HEK293 (cell line): Measurements from ENCODE around the gene GPATCH3.
"Not testable (repeated sequence)": the region's sequence is repeated elsewhere in the genome, so short reads cannot be mapped to it uniquely, and the experiment has no call there.

Source experiments
- CTCF ChIA-PET: fragments of 350-600 bp; formaldehyde crosslinking; extraction: SDS; loops from one replicate; lab custom pipeline; 2021; ENCODE audit warnings: antibody characterized with exemption; lab: Yijun Ruan, JAX
- POLR2A ChIA-PET: fragments of 300-600 bp; formaldehyde crosslinking; extraction: SDS; loops from one replicate; lab custom pipeline; 2020; ENCODE audit warnings: antibody characterized with exemption, inconsistent platforms; lab: Yijun Ruan, JAX
- H3K27ac ChIP-seq: fragments of 200-500 bp; sonication (Bioruptor generic); 2 replicates; pipeline ENCODE4 v1.5.1; 2014; ENCODE audit warnings: low read depth, low read length, control low read depth, inconsistent platforms; ENCODE audit errors: extremely low read depth
- H3K36me3 ChIP-seq, 2 experiments: fragments of 200-500 bp in 1 of 2; sonication (Bioruptor generic) in 1 of 2; 1 replicate in 1 of 2; 2 replicates in 1 of 2; pipeline ENCODE4 v1.5.1; 2014 to 2017; ENCODE audit warnings: inconsistent platforms in 2 of 2, low read length in 2 of 2; ENCODE audit not compliant: control insufficient read depth in 2 of 2, insufficient read depth in 1 of 2
- H3K4me1 ChIP-seq: fragments of 200-500 bp; sonication (Bioruptor generic); 2 replicates; pipeline ENCODE4 v1.5.1; 2014; ENCODE audit warnings: mild to moderate bottlenecking, low read length, inconsistent platforms; ENCODE audit not compliant: control insufficient read depth, insufficient read depth
- H3K4me3 ChIP-seq: 2 replicates; pipeline ENCODE4 v1.5.1; 2011; ENCODE audit warnings: low read depth, mild to moderate bottlenecking, control low read depth, low read length, moderate library complexity
- H3K9me3 ChIP-seq: fragments of 200-500 bp; sonication (Bioruptor generic); 2 replicates; pipeline ENCODE4 v1.5.1; 2014; ENCODE audit warnings: low read depth, low read length, inconsistent platforms; ENCODE audit not compliant: control insufficient read depth, insufficient read depth
- MZF1 ChIP-seq: fragments of 450-650 bp; formaldehyde crosslinking; IDR thresholded peaks from 2 replicates; pipeline ENCODE4 v1.5.1; 2017; ENCODE audit warnings: missing biosample characterization, missing genetic modification characterization, borderline replicate concordance
- OSR2 ChIP-seq: fragments of 450-650 bp; formaldehyde crosslinking; IDR thresholded peaks from 2 replicates; pipeline ENCODE4 v1.5.1; 2016; ENCODE audit warnings: missing biosample characterization, missing genetic modification characterization
- SP2 ChIP-seq: fragments of 450-650 bp; formaldehyde crosslinking; IDR thresholded peaks from 2 replicates; pipeline ENCODE4 v1.5.1; 2016; ENCODE audit warnings: missing biosample characterization, missing genetic modification characterization
- TSHZ1 ChIP-seq: fragments of 450-650 bp; formaldehyde crosslinking; IDR thresholded peaks from 2 replicates; pipeline ENCODE4 v1.5.1; 2016; ENCODE audit warnings: missing biosample characterization, missing genetic modification characterization, borderline replicate concordance
- ZBTB1 ChIP-seq: fragments of 450-650 bp; formaldehyde crosslinking; IDR thresholded peaks from 2 replicates; pipeline ENCODE4 v1.5.1; 2016; ENCODE audit warnings: missing biosample characterization, missing genetic modification characterization
- ZBTB11 ChIP-seq: fragments of 450-650 bp; formaldehyde crosslinking; conservative IDR thresholded peaks from 2 replicates; pipeline ENCODE4 v1.5.1; 2016; ENCODE audit warnings: low read depth, missing biosample characterization, missing genetic modification characterization
- ZBTB21 ChIP-seq: fragments of 450-650 bp; formaldehyde crosslinking; IDR thresholded peaks from 2 replicates; pipeline ENCODE4 v1.5.1; 2017; ENCODE audit warnings: missing biosample characterization, missing genetic modification characterization
- ZIC2 ChIP-seq: fragments of 450-650 bp; formaldehyde crosslinking; IDR thresholded peaks from 2 replicates; pipeline ENCODE4 v1.5.1; 2016; ENCODE audit warnings: missing biosample characterization, missing genetic modification characterization
- ZNF169 ChIP-seq: fragments of 450-650 bp; formaldehyde crosslinking; IDR thresholded peaks from 2 replicates; pipeline ENCODE4 v1.5.1; 2016; ENCODE audit warnings: missing biosample characterization, missing genetic modification characterization
- ZNF184 ChIP-seq: fragments of 450-650 bp; IDR thresholded peaks from 2 replicates; pipeline ENCODE4 v1.5.1; 2018; ENCODE audit warnings: missing biosample characterization, mild to moderate bottlenecking, missing genetic modification characterization
- ZNF266 ChIP-seq: fragments of 450-650 bp; formaldehyde crosslinking; IDR thresholded peaks from 2 replicates; pipeline ENCODE4 v1.5.1; 2016; ENCODE audit warnings: missing biosample characterization, missing genetic modification characterization, low read depth
- ZNF280C ChIP-seq: fragments of 450-650 bp; formaldehyde crosslinking; IDR thresholded peaks from 2 replicates; pipeline ENCODE4 v1.5.1; 2016; ENCODE audit warnings: missing biosample characterization, missing genetic modification characterization
- ZNF324 ChIP-seq: fragments of 450-650 bp; formaldehyde crosslinking; IDR thresholded peaks from 2 replicates; pipeline ENCODE4 v1.5.1; 2016; ENCODE audit warnings: missing biosample characterization, missing genetic modification characterization
- ZNF398 ChIP-seq: fragments of 450-650 bp; formaldehyde crosslinking; IDR thresholded peaks from 2 replicates; pipeline ENCODE4 v1.5.1; 2017; ENCODE audit warnings: missing biosample characterization, missing genetic modification characterization
- ZNF544 ChIP-seq: fragments of 450-650 bp; formaldehyde crosslinking; IDR thresholded peaks from 2 replicates; pipeline ENCODE4 v1.5.0; 2017; ENCODE audit warnings: missing biosample characterization, missing genetic modification characterization
- ZNF561 ChIP-seq: fragments of 450-650 bp; IDR thresholded peaks from 2 replicates; pipeline ENCODE4 v1.5.1; 2018; ENCODE audit warnings: missing biosample characterization, missing genetic modification characterization, borderline replicate concordance
- ZNF610 ChIP-seq: fragments of 450-650 bp; formaldehyde crosslinking; IDR thresholded peaks from 2 replicates; pipeline ENCODE4 v1.5.1; 2016; ENCODE audit warnings: missing biosample characterization, missing genetic modification characterization, borderline replicate concordance
- ZNF664 ChIP-seq: fragments of 450-650 bp; formaldehyde crosslinking; IDR thresholded peaks from 2 replicates; pipeline ENCODE4 v1.5.1; 2016; ENCODE audit warnings: missing biosample characterization, missing genetic modification characterization
- ZNF768 ChIP-seq: fragments of 450-650 bp; formaldehyde crosslinking; IDR thresholded peaks from 2 replicates; pipeline ENCODE4 v1.5.1; 2018; ENCODE audit warnings: missing biosample characterization, mild to moderate bottlenecking, missing genetic modification characterization

GPATCH3 gene

GRCh38 chr1:26874896-26875295, 25.4 kb downstream of the GPATCH3 start:
- no peak for TF ChIP-seq ZNF324 (tag by site-specific recombination)
- TF ChIP-seq ZNF544 (tag by site-specific recombination) = no peak
- no peak for TF ChIP-seq ZNF664
- no peak for TF ChIP-seq ZNF266
- TF ChIP-seq MZF1 (tag by site-specific recombination) = no peak
- no peak for TF ChIP-seq ZNF280C (tag by site-specific recombination)
- no peak for TF ChIP-seq ZBTB21 (tag by site-specific recombination)
- TF ChIP-seq ZIC2 = no peak
- TF ChIP-seq ZNF768 (tag by site-specific recombination) = no peak
- TF ChIP-seq ZNF184 (tag by site-specific recombination) = no peak
- no peak for TF ChIP-seq ZBTB11 (tag by site-specific recombination)
- no peak for TF ChIP-seq OSR2
- no peak for TF ChIP-seq ZNF561 (tag by site-specific recombination)
- no peak for TF ChIP-seq ZNF398 (tag by site-specific recombination)
- TF ChIP-seq ZNF610 (tag by site-specific recombination) = no peak
- TF ChIP-seq TSHZ1 = no peak
- TF ChIP-seq SP2 (tag by site-specific recombination) = no peak
- no peak for TF ChIP-seq ZBTB1 (tag by site-specific recombination)
- no peak for TF ChIP-seq ZNF169 (tag by site-specific recombination)
- no peaks in the 10 kb centered on the region for H3K4me1 ChIP-seq
- H3K36me3 ChIP-seq = peaks cover 24 to 51% of the 10 kb centered on the region in 2 experiments
- no peak overlapping the region for H3K27ac ChIP-seq
- POLR2A ChIA-PET = interaction anchor here (2.2 kb wide), 1 partner anchor 10 kb away, joined by 14 read pairs; no protein-coding TSS in a partner anchor
- CTCF ChIA-PET = interaction anchor here (1.4 kb wide), 1 partner anchor 13 kb away, joined by 3 read pairs; no protein-coding TSS in a partner anchor
- H3K9me3 ChIP-seq = no peaks in the 10 kb centered on the region
- H3K4me3 ChIP-seq = no peak overlapping the region

GRCh38 chr1:26873097-26873496, 27.2 kb downstream of the GPATCH3 start:
- not testable (repeated sequence) for H3K9me3 ChIP-seq, H3K27ac ChIP-seq, H3K4me3 ChIP-seq, H3K4me1 ChIP-seq
- CTCF ChIA-PET = interaction anchor here (0.6 to 2.6 kb wide), 5 partner anchors 13 to 551 kb away, joined by 3 to 8 read pairs (median 4); no protein-coding TSS in a partner anchor
- POLR2A ChIA-PET = interaction anchor here (0.7 to 2.2 kb wide), 5 partner anchors 8 to 73 kb away, joined by 3 to 14 read pairs (median 3); partner anchors contain the start of gene GPN2
- H3K36me3 ChIP-seq = peaks cover 11 to 34% of the 10 kb centered on the region in 2 experiments
